Left renal pelvis (tissue), 4 donors: ENCODE data around the gene TMEM129. TPM values are rescaled to one million over a fixed set of nuclear protein-coding genes. Genes with fewer than 3 reads are reported as not detected.
"Not testable (repeated sequence)": the region's sequence is repeated elsewhere in the genome, so short reads cannot be mapped to it uniquely, and the experiment has no call there.

ENCODE experiments used
- DNase-seq, 4 donors: peaks; one replicate each; pipeline ENCODE4 v3.0.0-alpha.2; 2013; ENCODE audit warnings: low read depth in 4 of 4, low spot score in 3 of 4
- polyA plus RNA-seq, 4 donors: library from polyadenylated mRNA; unstranded; fragments of 120-200 nt; gene quantifications; one replicate each; pipeline ENCODE4 v1.2.1, GENCODE V29; 2013; ENCODE audit not compliant: insufficient read length in 4 of 4

The TMEM129 gene
- polyA plus RNA-seq, 4 donors, result 34.4 to 52.6 (median 37.3) TPM

DNA sequence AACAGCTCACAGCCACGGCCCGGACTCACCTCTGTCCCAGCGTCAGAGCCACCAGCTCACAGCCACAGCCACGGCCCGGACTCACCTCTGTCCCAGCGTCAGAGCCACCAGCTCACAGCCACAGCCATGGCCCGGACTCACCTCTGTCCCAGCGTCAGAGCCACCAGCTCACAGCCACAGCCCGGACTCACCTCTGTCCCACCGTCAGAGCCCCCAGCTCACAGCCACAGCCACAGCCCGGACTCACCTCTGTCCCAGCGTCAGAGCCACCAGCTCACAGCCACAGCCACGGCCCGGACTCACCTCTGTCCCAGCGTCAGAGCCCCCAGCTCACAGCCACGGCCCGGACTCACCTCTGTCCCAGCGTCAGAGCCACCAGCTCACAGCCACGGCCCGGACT lies 50.1 kb downstream of the TMEM129 start:
- DNase-seq, result not testable (repeated sequence)

DNA sequence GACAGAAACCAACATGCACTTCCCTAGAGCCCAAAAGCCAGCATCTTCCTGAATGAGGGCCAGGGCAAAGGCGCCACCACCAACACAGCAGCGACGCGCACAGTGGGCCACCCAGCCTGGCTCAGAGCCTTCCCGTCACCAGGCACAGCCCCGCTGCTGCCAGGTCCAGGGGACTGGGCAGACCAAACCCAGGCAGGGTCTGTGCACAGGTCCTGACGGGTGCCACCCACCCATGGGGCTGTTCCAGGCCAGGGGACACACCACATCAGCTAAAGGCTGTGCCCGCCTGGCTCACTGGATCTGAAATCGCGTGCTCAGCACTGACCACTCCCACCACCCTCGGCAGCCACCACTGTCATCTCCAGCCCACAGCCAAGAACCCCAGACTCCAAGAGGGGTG lies 50.8 kb downstream of the TMEM129 start:
- no peak for DNase-seq

DNA sequence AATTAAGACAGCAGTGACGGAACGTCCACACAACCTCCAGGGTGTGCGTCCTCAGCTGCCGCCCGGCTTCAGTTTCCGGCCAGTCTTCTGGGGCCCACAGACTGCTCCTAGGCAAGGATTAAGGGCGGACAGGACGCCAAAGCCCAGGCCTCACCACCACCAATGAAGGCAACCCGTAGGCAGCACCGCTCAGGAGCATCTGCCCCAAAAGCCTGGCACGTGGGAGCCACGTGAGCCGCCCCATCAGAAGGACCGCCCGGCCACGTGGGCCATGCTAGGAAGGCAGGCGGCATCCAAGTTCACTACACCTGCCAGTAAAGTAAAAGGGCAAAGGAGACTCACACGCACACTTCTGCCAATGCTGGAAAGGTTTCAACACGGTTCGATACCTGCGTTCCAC lies 51.3 kb downstream of the TMEM129 start:
- DNase-seq, result no peak

DNA sequence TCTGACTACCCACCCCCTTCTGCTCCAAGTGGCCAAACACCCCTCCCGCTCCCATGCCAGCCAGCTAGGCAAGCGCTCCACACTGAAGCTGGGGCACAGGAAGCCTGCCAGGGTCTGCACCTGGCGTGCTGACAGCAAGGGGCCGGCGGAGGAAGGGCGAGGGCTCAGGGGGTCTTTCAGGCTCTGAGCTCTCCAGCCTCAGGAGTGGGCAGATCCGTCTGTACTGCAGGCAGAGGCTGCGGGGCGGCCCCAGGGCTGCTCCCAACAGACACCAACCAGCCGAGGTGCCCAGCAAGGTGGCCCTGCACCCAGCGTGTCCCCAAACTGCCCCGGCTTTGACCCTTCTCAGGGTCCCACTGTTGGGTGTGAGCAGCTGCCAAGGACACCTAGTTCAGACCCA lies 51.9 kb downstream of the TMEM129 start:
- DNase-seq, result no peak

DNA sequence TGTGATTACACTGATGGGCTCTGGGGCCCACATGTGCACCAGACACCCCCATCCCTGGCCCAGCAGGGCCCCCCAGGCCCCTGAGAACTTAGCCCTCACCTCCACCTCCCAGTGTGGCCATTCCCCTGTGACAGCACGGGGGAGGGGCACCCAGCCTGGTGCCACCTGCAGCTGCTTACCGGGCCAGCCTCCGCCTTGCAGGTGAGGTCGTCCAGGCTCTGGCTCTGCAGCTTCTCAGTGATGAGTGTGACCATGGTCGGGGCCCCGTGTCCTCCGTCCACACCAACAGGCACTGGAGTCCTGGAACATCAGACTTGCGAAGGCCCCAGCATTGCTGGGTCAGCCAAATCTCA lies 52.7 kb downstream of the TMEM129 start:
- no peak for DNase-seq

DNA sequence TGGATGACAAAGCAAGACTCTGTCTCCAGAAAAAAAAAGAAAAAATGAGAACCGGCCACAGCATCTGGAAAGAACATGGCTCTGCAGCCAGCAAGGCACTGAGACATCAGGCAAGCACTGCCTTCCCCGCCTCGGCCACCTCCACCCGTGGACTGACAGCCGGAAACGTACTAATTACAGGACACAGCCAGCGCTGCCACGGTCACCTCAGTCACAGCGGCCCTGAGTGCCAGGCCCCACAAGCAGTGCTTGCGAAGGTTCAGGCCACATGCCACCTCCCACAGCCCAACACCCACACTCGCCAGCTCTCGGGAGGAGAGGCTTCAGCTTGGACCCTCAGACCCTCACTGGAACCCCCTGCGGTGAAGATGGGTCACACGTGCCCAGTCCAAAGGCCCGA lies 53.9 kb downstream of the TMEM129 start:
- DNase-seq, result no peak

DNA sequence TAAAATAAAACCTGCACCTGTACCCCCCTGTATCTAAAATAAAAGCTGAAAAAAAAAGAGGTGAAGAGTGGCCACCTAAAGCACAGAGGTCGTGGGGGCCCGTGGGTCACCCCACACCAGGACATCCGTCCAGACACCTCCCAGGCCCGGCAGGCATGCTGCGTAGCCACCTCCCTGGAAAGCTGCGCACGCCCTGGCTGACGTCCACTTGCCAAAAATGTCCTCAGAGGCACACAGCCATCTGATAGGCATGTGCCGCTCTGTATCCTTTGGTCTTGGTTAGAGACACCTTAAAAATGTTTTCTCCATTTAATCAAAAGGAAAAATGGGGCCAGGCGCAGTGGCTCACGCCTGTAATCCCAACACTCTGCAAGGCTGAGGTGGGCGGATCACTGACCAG lies 54.7 kb downstream of the TMEM129 start:
- no peak for DNase-seq

Other genes starting within 250 kb of the TMEM129 start
- gene FAM53A, start 37.0 kb downstream of the TMEM129 start, polyA plus RNA-seq, result 1 to 10 TPM in 3 of 4 donors, under 1 TPM in 1; 0.85 to 2.6 (median 1.5) TPM
- 100 to 1,000 TPM in 1 of 4 donors, 10 to 100 TPM in 3; 60.9 to 106 (median 87.9) TPM for gene SLBP, start 9.0 kb downstream of the TMEM129 start, polyA plus RNA-seq
- gene TACC3, start 198 bp upstream of the TMEM129 start, polyA plus RNA-seq, result 10 to 100 TPM; 39.7 to 52.7 (median 41.8) TPM
- 100 to 1,000 TPM in 1 of 4 donors, 10 to 100 TPM in 2, 1 to 10 TPM in 1; 2.7 to 136 (median 75.1) TPM for gene FGFR3, start 72.0 kb upstream of the TMEM129 start, polyA plus RNA-seq
- gene LETM1, start 134.8 kb upstream of the TMEM129 start, polyA plus RNA-seq, result 10 to 100 TPM; 14.8 to 30.4 (median 21.2) TPM
- 10 to 100 TPM; 73.6 to 85.8 (median 81.7) TPM for gene NSD2, start 150.1 kb upstream of the TMEM129 start, polyA plus RNA-seq